HG02623 (cell line): ENCODE results near the gene KCNH5.

ENCODE experiments used
- ATAC-seq: cut with Tn5 transposase; IDR thresholded peaks from one replicate; pipeline ENCODE4 v1.9.1; 2021; ENCODE audit warnings: moderate library complexity; ENCODE audit not compliant: unreplicated experiment

KCNH5 gene

GRCh38 chr14:62994096-62994495 is 51.2 kb downstream of the KCNH5 start:
- ATAC-seq: no peak

- no peak for ATAC-seq
Measured at GRCh38 chr14:62988967-62989366, 56.3 kb downstream of the KCNH5 start.

GRCh38 chr14:62983821-62984220 is 61.4 kb downstream of the KCNH5 start:
- no peak for ATAC-seq

- ATAC-seq: no peak
Measured at GRCh38 chr14:62980693-62981092, 64.6 kb downstream of the KCNH5 start.

- ATAC-seq: no peak
Measured at GRCh38 chr14:62957562-62957961, 87.7 kb downstream of the KCNH5 start.

GRCh38 chr14:62956413-62956812 is 88.8 kb downstream of the KCNH5 start:
- ATAC-seq: no peak

GRCh38 chr14:62954165-62954564 is 91.1 kb downstream of the KCNH5 start:
- ATAC-seq: no peak

- no peak for ATAC-seq
Measured at GRCh38 chr14:62952226-62952625, 93.0 kb downstream of the KCNH5 start.

- ATAC-seq: no peak
Measured at GRCh38 chr14:62947301-62947700, 98.0 kb downstream of the KCNH5 start.

- no peak for ATAC-seq
Measured at GRCh38 chr14:62946221-62946620, 99.0 kb downstream of the KCNH5 start.

GRCh38 chr14:62943202-62943601 is 102.1 kb downstream of the KCNH5 start:
- no peak for ATAC-seq

- no peak for ATAC-seq
Measured at GRCh38 chr14:62939970-62940369, 105.3 kb downstream of the KCNH5 start.

GRCh38 chr14:62938778-62939177 is 106.5 kb downstream of the KCNH5 start:
- no peak for ATAC-seq

- no peak for ATAC-seq
Measured at GRCh38 chr14:62934439-62934838, 110.8 kb downstream of the KCNH5 start.

- ATAC-seq: no peak
Measured at GRCh38 chr14:62921466-62921865, 123.8 kb downstream of the KCNH5 start.

GRCh38 chr14:62916551-62916950 is 128.7 kb downstream of the KCNH5 start:
- no peak for ATAC-seq

GRCh38 chr14:62914873-62915272 is 130.4 kb downstream of the KCNH5 start:
- no peak for ATAC-seq

- no peak for ATAC-seq
Measured at GRCh38 chr14:62914025-62914424, 131.2 kb downstream of the KCNH5 start.

- ATAC-seq: no peak
Measured at GRCh38 chr14:62908506-62908905, 136.8 kb downstream of the KCNH5 start.

GRCh38 chr14:62905566-62905965 is 139.7 kb downstream of the KCNH5 start:
- no peak for ATAC-seq

- no peak for ATAC-seq
Measured at GRCh38 chr14:62897771-62898170, 147.5 kb downstream of the KCNH5 start.

- ATAC-seq: no peak
Measured at GRCh38 chr14:62896932-62897456, 148.3 kb downstream of the KCNH5 start.

GRCh38 chr14:62894736-62895135 is 150.5 kb downstream of the KCNH5 start:
- ATAC-seq: no peak

- ATAC-seq: no peak
Measured at GRCh38 chr14:62889364-62889763, 155.9 kb downstream of the KCNH5 start.
